Peyer's patch (tissue), 4 donors: ENCODE results near the gene F13B.

Experiments used
- CTCF ChIP-seq, 6 experiments: fragments of 450-650 bp in 4 of 6; fragments of 200-600 bp in 2 of 6; sonication (generic) in 1 of 6; IDR thresholded peaks; one replicate each; pipeline ENCODE4 v1.5.1; 2017 to 2019; ENCODE audit warnings: antibody characterized with exemption in 6 of 6, mild to moderate bottlenecking in 3 of 6, moderate library complexity in 1 of 6
- POLR2A ChIP-seq, 2 donors: fragments of 450-650 bp; IDR thresholded peaks; one replicate each; pipeline ENCODE4 v1.5.1; 2017; ENCODE audit warnings: antibody characterized with exemption in 2 of 2, mild to moderate bottlenecking in 2 of 2, moderate library complexity in 2 of 2

GRCh38 chr1:197029749-197030148 lies 37.3 kb downstream of the F13B start:
- no peak for TF ChIP-seq CTCF (IDR thresholded peaks at IDR 0.05)
- TF ChIP-seq POLR2A (IDR thresholded peaks at IDR 0.05) = no peak
